GM23248 (cell line): ENCODE data around the gene NDST3. TPM values are rescaled to one million over a fixed set of nuclear protein-coding genes. Genes with fewer than 3 reads are reported as not detected.
A peak's percentile ranks its signal among the peaks of the same experiment; 100 is the strongest.

ENCODE experiments used
- DNase-seq: peaks from one replicate; pipeline ENCODE4 v3.0.0-alpha.2; 2015
- H2AFZ ChIP-seq: fragments of 200-600 bp; sonication (generic); 2 replicates; pipeline ENCODE4 v1.6.1; 2016; ENCODE audit warnings: antibody characterized with exemption
- H3F3A ChIP-seq: fragments of 200-600 bp; sonication (generic); 2 replicates; pipeline ENCODE4 v1.6.1; 2016; ENCODE audit warnings: mild to moderate bottlenecking, antibody characterized with exemption, mixed run types; ENCODE audit not compliant: insufficient read depth
- H3K27ac ChIP-seq: fragments of 200-600 bp; sonication (generic); 2 replicates; pipeline ENCODE4 v1.5.1; 2016; ENCODE audit warnings: mild to moderate bottlenecking
- H3K27me3 ChIP-seq: fragments of 200-600 bp; sonication (generic); replicated peaks from 2 replicates; pipeline ENCODE4 v1.6.1; 2016; ENCODE audit warnings: mild to moderate bottlenecking; ENCODE audit not compliant: insufficient read depth
- H3K36me3 ChIP-seq: fragments of 200-600 bp; sonication (generic); 2 replicates; pipeline ENCODE4 v1.6.1; 2016; ENCODE audit warnings: low read depth, mild to moderate bottlenecking
- H3K4me1 ChIP-seq: fragments of 200-600 bp; sonication (generic); 2 replicates; pipeline ENCODE4 v1.6.1; 2016; ENCODE audit warnings: mild to moderate bottlenecking; ENCODE audit not compliant: insufficient read depth
- H3K4me2 ChIP-seq: fragments of 200-600 bp; sonication (generic); one replicate; pipeline ENCODE4 v1.6.1; 2016; ENCODE audit warnings: mild to moderate bottlenecking; ENCODE audit not compliant: unreplicated experiment
- H3K4me3 ChIP-seq: fragments of 200-600 bp; sonication (generic); 2 replicates; pipeline ENCODE4 v1.5.1; 2016; ENCODE audit warnings: mild to moderate bottlenecking
- H3K79me2 ChIP-seq: fragments of 200-600 bp; sonication (generic); 2 replicates; pipeline ENCODE4 v1.6.1; 2016; ENCODE audit warnings: mild to moderate bottlenecking; ENCODE audit not compliant: insufficient read depth
- H3K9ac ChIP-seq: fragments of 200-600 bp; sonication (generic); 2 replicates; pipeline ENCODE4 v1.6.1; 2016; ENCODE audit warnings: mild to moderate bottlenecking
- H3K9me2 ChIP-seq: fragments of 200-600 bp; sonication (generic); 2 replicates; pipeline ENCODE4 v1.6.1; 2016; ENCODE audit warnings: mixed run types, mild to moderate bottlenecking, moderate library complexity; ENCODE audit not compliant: insufficient read depth
- H3K9me3 ChIP-seq: fragments of 200-600 bp; sonication (generic); one replicate; pipeline ENCODE4 v1.6.1; 2017; ENCODE audit warnings: low read depth
- H4K20me1 ChIP-seq: fragments of 200-600 bp; sonication (generic); 2 replicates; pipeline ENCODE4 v1.6.0; 2016; ENCODE audit not compliant: insufficient read depth
- EZH2 ChIP-seq: fragments of 200-600 bp; sonication (generic); IDR thresholded peaks from 2 replicates; pipeline ENCODE4 v1.6.1; 2018; ENCODE audit warnings: antibody characterized with exemption, mild to moderate bottlenecking; ENCODE audit not compliant: insufficient read depth, poor library complexity, severe bottlenecking
- EZH2phosphoT487 ChIP-seq: fragments of 200-600 bp; sonication (generic); IDR thresholded peaks from 2 replicates; pipeline ENCODE4 v1.6.1; 2018; ENCODE audit warnings: antibody characterized with exemption, moderate library complexity, mild to moderate bottlenecking, low read depth; ENCODE audit not compliant: insufficient read depth
- WGBS, 2 experiments: methylation state at CpG; one replicate each; pipeline ENCODE4 v1.1.6; 2015 to 2017; ENCODE audit warnings: low lambda C conversion rate in 2 of 2, low coverage in 1 of 2; ENCODE audit errors: missing lambda C conversion rate in 2 of 2; 5-methylcytosine and 5-hydroxymethylcytosine counted together
- in situ Hi-C: fragments of 300-500 bp; cut with MboI; formaldehyde crosslinking; loops from 2 replicates; pipeline ENCODE4 v1.15.0; 2020
- polyA plus RNA-seq: library from polyadenylated mRNA; unstranded; fragments of >200 nt; fragmentation: Nextera tagmentation; extraction: Ambion mirVana; gene quantifications from 2 replicates; pipeline ENCODE4 v1.2.1, GENCODE V29; 2016
- total RNA-seq: library from RNA; depleted of rRNA; stranded (reverse); fragments of >200 nt; shearing (Covaris generic); gene quantifications from 2 replicates; pipeline ENCODE4 v1.2.3, GENCODE V29; 2014

NDST3 gene
- total and polyA plus RNA-seq, 2 experiments from 2014 or later = not detected

- Histone ChIP-seq H3K36me3 (no peaks in the 10 kb centered on the region), H3K27me3 (no peaks in the 10 kb centered on the region), H3K4me1 (0 out of 2 replicates have a peak, but pooled peaks cover 7% of the 10 kb centered on the region), H4K20me1 (no peaks in the 10 kb centered on the region), H3K9me2 (no peaks in the 10 kb centered on the region), H3K9ac (no peak overlapping the region), H3K79me2 (no peaks in the 10 kb centered on the region), H3F3A (no peaks in the 10 kb centered on the region), H3K9me3 (peaks cover 3% of the 10 kb centered on the region), H3K4me3 (no peak overlapping the region), H3K27ac (no peak overlapping the region), H3K4me2 (no peak overlapping the region), H2AFZ (no peak overlapping the region)
- DNase-seq = no peak
- in situ Hi-C loops = no loop called here
- 3 to 9% methylated on average over 2 of the region's 2 CpGs for WGBS, 2 experiments
- TF ChIP-seq EZH2phosphoT487 (no peak), EZH2 (no peak)
These were observed 78.9 kb downstream of the NDST3 start for GRCh38 chr4:118113220-118113619.

GRCh38 chr4:118114720-118115119, 80.4 kb downstream of the NDST3 start:
- in situ Hi-C loops = no loop called here
- WGBS, 2 experiments = 29 to 45% methylated on average over 3 of the region's 3 CpGs

DNA sequence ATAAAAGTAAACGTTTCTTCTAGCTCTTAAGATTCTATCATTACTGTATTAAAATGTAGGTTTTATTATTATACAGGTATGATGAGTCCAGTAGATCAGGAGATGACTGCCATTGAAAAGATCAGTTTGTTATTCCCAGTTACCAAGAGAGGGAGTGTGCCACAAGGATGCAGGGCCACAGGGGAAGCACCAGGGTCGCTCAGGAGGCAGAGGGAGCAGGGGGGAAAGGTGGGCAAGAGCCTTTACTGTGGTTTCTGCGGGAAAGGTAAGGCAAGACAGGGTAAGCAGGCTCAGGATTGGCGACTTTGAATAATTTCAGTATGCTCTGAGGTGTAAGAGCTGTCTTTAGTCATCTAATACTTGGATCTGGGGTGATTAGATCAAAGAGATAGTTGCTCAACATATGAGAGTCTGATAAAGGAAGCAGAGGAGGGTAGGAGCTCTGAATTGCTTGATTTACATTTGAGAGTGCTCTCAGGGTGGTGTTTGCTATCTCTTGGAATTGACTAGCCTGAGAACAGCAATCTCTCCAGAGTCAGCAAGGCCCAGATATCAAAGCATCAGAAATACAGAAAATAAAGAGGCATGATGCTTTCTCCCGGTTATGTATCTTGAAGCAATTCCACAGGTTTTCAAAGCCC, 86.0 kb downstream of the NDST3 start:
- Histone ChIP-seq H3F3A (no peaks in the 10 kb centered on the region), H2AFZ (no peak overlapping the region)
- in situ Hi-C loops = no loop called here

More at GRCh38 chr4:118114720-118115119, 80.4 kb downstream of the NDST3 start:
- Histone ChIP-seq H3K27me3 (no peaks in the 10 kb centered on the region), H3K27ac (no peak overlapping the region), H3K9me2 (no peaks in the 10 kb centered on the region), H2AFZ (no peak overlapping the region), H3K36me3 (no peaks in the 10 kb centered on the region), H3F3A (no peaks in the 10 kb centered on the region), H3K4me3 (no peak overlapping the region), H3K9ac (no peak overlapping the region), H4K20me1 (no peaks in the 10 kb centered on the region), H3K9me3 (peaks cover under 1% of the 10 kb centered on the region), H3K4me2 (no peak overlapping the region), H3K4me1 (0 out of 2 replicates have a peak, but pooled peaks cover 7% of the 10 kb centered on the region), H3K79me2 (no peaks in the 10 kb centered on the region)
- peak; percentile 14 for DNase-seq
- TF ChIP-seq EZH2phosphoT487 (no peak), EZH2 (no peak)

GRCh38 chr4:118124997-118125396, 90.7 kb downstream of the NDST3 start:
- Histone ChIP-seq H3K9ac (no peak overlapping the region), H3K4me3 (no peak overlapping the region), H3K27me3 (peaks cover 15% of the 10 kb centered on the region; the same call in 1 of the 2 replicates), H4K20me1 (no peaks in the 10 kb centered on the region), H3K79me2 (no peaks in the 10 kb centered on the region), H3K9me2 (no peaks in the 10 kb centered on the region), H3K36me3 (no peaks in the 10 kb centered on the region), H3K9me3 (no peaks in the 10 kb centered on the region), H3F3A (no peaks in the 10 kb centered on the region), H3K27ac (no peak overlapping the region), H2AFZ (no peak overlapping the region), H3K4me1 (no peaks in the 10 kb centered on the region), H3K4me2 (no peak overlapping the region)
- TF ChIP-seq EZH2 (no peak), EZH2phosphoT487 (no peak)
- no peak for DNase-seq
- in situ Hi-C loops = no loop called here
- 33 to 37% methylated on average over 1 of the region's 1 CpG for WGBS, 2 experiments

More for the DNA sequence above, 86.0 kb downstream of the NDST3 start:
- H3K4me1 ChIP-seq = no peaks in the 10 kb centered on the region
- no peaks in the 10 kb centered on the region for H3K9me2 ChIP-seq
- 5% methylated on average over 5 of the region's 5 CpGs for WGBS, 2 experiments
- no peaks in the 10 kb centered on the region for H3K79me2 ChIP-seq
- H3K4me3 ChIP-seq = no peak overlapping the region
- no peak for TF ChIP-seq EZH2phosphoT487
- no peak for TF ChIP-seq EZH2
- H3K36me3 ChIP-seq = no peaks in the 10 kb centered on the region
- H3K27ac ChIP-seq = no peak overlapping the region
- H3K9ac ChIP-seq = no peak overlapping the region
- DNase-seq = no peak
- no peaks in the 10 kb centered on the region for H4K20me1 ChIP-seq
- peaks cover 15% of the 10 kb centered on the region; the same call in 1 of the 2 replicates for H3K27me3 ChIP-seq
- no peaks in the 10 kb centered on the region for H3K9me3 ChIP-seq
- H3K4me2 ChIP-seq = no peak overlapping the region

DNA sequence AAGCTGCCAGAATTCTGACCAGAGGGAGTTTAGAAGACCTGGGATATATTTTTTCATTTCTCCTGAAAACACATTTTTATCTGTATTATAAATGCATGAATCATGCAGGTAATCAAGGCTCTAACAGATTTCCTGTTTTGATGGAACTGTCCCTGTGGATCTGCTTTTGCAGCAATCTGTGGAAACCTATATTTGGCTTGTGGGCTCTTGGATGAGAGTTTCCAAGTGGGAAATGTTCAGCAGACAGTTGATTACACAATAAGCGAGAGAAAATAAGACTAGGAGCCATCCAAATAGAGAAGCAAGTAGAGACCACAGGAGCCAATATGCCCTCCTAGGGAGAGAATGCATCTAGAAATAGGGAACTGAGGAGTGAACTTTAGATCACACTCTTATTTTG, 105.0 kb downstream of the NDST3 start:
- Histone ChIP-seq H3F3A (no peaks in the 10 kb centered on the region), H3K9me3 (no peaks in the 10 kb centered on the region), H3K4me3 (no peak overlapping the region), H3K27me3 (no peaks in the 10 kb centered on the region; the same call in 1 of the 2 replicates), H4K20me1 (no peaks in the 10 kb centered on the region), H3K9me2 (no peaks in the 10 kb centered on the region), H3K79me2 (no peaks in the 10 kb centered on the region), H3K4me1 (no peaks in the 10 kb centered on the region), H3K36me3 (no peaks in the 10 kb centered on the region), H2AFZ (no peak overlapping the region), H3K4me2 (no peak overlapping the region), H3K27ac (no peak overlapping the region), H3K9ac (no peak overlapping the region)
- 26 to 29% methylated on average over 1 of the region's 1 CpG for WGBS, 2 experiments
- no peak for TF ChIP-seq EZH2
- no peak for TF ChIP-seq EZH2phosphoT487
- DNase-seq = no peak
- in situ Hi-C loops = no loop called here
